H9 (cell line): ENCODE results near the gene ARL16. TPM values are rescaled to one million over a fixed set of nuclear protein-coding genes. Genes with fewer than 3 reads are reported as not detected.

Source experiments
- DNase-seq: peaks from one replicate; pipeline ENCODE4 v3.0.0-alpha.2; 2017
- H2AFZ ChIP-seq: one replicate; pipeline ENCODE4 v1.6.1; 2013; ENCODE audit warnings: mild to moderate bottlenecking, low read length, control low read depth, moderate library complexity
- H2AK5ac ChIP-seq: 2 replicates; pipeline ENCODE4 v1.6.1; 2013; ENCODE audit warnings: low read length, control low read depth, mixed read lengths; ENCODE audit not compliant: insufficient read length
- H2BK120ac ChIP-seq: one replicate; pipeline ENCODE4 v1.6.1; 2013; ENCODE audit warnings: low read depth, mild to moderate bottlenecking, low read length, control low read depth, inconsistent platforms; ENCODE audit not compliant: poor library complexity, severe bottlenecking
- H2BK12ac ChIP-seq: 2 replicates; pipeline ENCODE4 v1.6.1; 2013; ENCODE audit warnings: low read length, control low read depth, mixed read lengths, low read depth; ENCODE audit not compliant: insufficient read length
- H2BK15ac ChIP-seq: 2 replicates; pipeline ENCODE4 v1.6.1; 2013; ENCODE audit warnings: low read depth, low read length, control low read depth
- H2BK20ac ChIP-seq: one replicate; pipeline ENCODE4 v1.6.1; 2013; ENCODE audit warnings: low read depth, mild to moderate bottlenecking, low read length, control low read depth, inconsistent platforms; ENCODE audit not compliant: poor library complexity, severe bottlenecking
- H2BK5ac ChIP-seq: 2 replicates; pipeline ENCODE4 v1.6.1; 2013; ENCODE audit warnings: low read length, control low read depth, mixed read lengths; ENCODE audit not compliant: insufficient read length
- H3K14ac ChIP-seq: 2 replicates; pipeline ENCODE4 v1.6.1; 2013; ENCODE audit warnings: low read length, control low read depth; ENCODE audit not compliant: insufficient read depth
- H3K18ac ChIP-seq: 2 replicates; pipeline ENCODE4 v1.6.1; 2013; ENCODE audit warnings: low read depth, mild to moderate bottlenecking, mixed read lengths, low read length, control low read depth; ENCODE audit not compliant: insufficient read length
- H3K23ac ChIP-seq: 2 replicates; pipeline ENCODE4 v1.6.1; 2013; ENCODE audit warnings: low read length, control low read depth, mixed read lengths, low read depth; ENCODE audit not compliant: insufficient read length
- H3K23me2 ChIP-seq: 2 replicates; pipeline ENCODE4 v1.6.1; 2013; ENCODE audit warnings: low read depth, mild to moderate bottlenecking, mixed read lengths, low read length, control low read depth; ENCODE audit not compliant: insufficient read length, poor library complexity, severe bottlenecking
- H3K27ac ChIP-seq: 2 replicates; pipeline ENCODE4 v1.5.1; 2013; ENCODE audit warnings: low read length, control low read depth, mixed read lengths, low read depth; ENCODE audit not compliant: insufficient read length
- H3K27me3 ChIP-seq: 2 replicates; pipeline ENCODE4 v1.6.1; 2013; ENCODE audit warnings: low read length, control low read depth, inconsistent platforms; ENCODE audit not compliant: insufficient read depth
- H3K4ac ChIP-seq: 2 replicates; pipeline ENCODE4 v1.6.1; 2013; ENCODE audit warnings: low read depth, mild to moderate bottlenecking, control low read depth, inconsistent platforms, low read length, moderate library complexity
- H3K4me1 ChIP-seq: 2 replicates; pipeline ENCODE4 v1.6.1; 2013; ENCODE audit warnings: low read length, control low read depth, inconsistent platforms; ENCODE audit not compliant: insufficient read depth
- H3K4me2 ChIP-seq: 2 replicates; pipeline ENCODE4 v1.6.1; 2013; ENCODE audit warnings: low read length, control low read depth, mixed read lengths; ENCODE audit not compliant: insufficient read length, insufficient read depth
- H3K56ac ChIP-seq: 2 replicates; pipeline ENCODE4 v1.6.1; 2013; ENCODE audit warnings: low read depth, mild to moderate bottlenecking, mixed read lengths, low read length, control low read depth; ENCODE audit not compliant: insufficient read length
- H3K79me1 ChIP-seq: 2 replicates; pipeline ENCODE4 v1.6.1; 2013; ENCODE audit warnings: low read depth, mild to moderate bottlenecking, moderate library complexity, low read length, control low read depth, inconsistent platforms; ENCODE audit not compliant: insufficient read depth, poor library complexity, severe bottlenecking
- H3K79me2 ChIP-seq: 2 replicates; pipeline ENCODE4 v1.6.1; 2013; ENCODE audit warnings: low read length, control low read depth, inconsistent platforms; ENCODE audit not compliant: insufficient read depth
- H3K9ac ChIP-seq: 2 replicates; pipeline ENCODE4 v1.6.1; 2013; ENCODE audit warnings: low read length, control low read depth, mixed read lengths; ENCODE audit not compliant: insufficient read length; ENCODE audit errors: extremely low read depth
- H3K9me3 ChIP-seq: one replicate; pipeline ENCODE4 v1.6.1; 2013; ENCODE audit warnings: low read depth, low read length, inconsistent platforms; ENCODE audit not compliant: control insufficient read depth
- H3T11ph ChIP-seq: one replicate; pipeline ENCODE4 v1.6.1; 2013; ENCODE audit warnings: mild to moderate bottlenecking, low read length, control low read depth, inconsistent platforms
- H4K20me1 ChIP-seq: one replicate; pipeline ENCODE4 v1.6.1; 2013; ENCODE audit not compliant: control insufficient read depth, insufficient read length, insufficient read depth
- H4K5ac ChIP-seq: 2 replicates; pipeline ENCODE4 v1.6.1; 2013; ENCODE audit warnings: low read depth, mild to moderate bottlenecking, mixed read lengths, low read length, control low read depth; ENCODE audit not compliant: insufficient read length
- H4K8ac ChIP-seq: replicated peaks from 2 replicates; pipeline ENCODE4 v1.6.1; 2013; ENCODE audit warnings: low read length, control low read depth, mixed read lengths, low read depth; ENCODE audit not compliant: insufficient read length
- H4K91ac ChIP-seq: 2 replicates; pipeline ENCODE4 v1.6.1; 2013; ENCODE audit warnings: low read depth, mild to moderate bottlenecking, moderate library complexity, mixed read lengths, low read length, control low read depth; ENCODE audit not compliant: insufficient read length
- H3K27ac Mint-ChIP-seq, 3 experiments: 2 replicates in 2 of 3; 3 replicates in 1 of 3; pipeline ENCODE4 v1.8.0; 2020 to 2021; ENCODE audit warnings: mixed read lengths in 3 of 3, mild to moderate bottlenecking in 1 of 3, moderate library complexity in 1 of 3
- H3K27me3 Mint-ChIP-seq: 2 replicates; pipeline ENCODE4 v1.8.0; 2021; ENCODE audit warnings: low read depth, mild to moderate bottlenecking, moderate library complexity, mixed read lengths
- H3K36me3 Mint-ChIP-seq, 3 experiments: 2 replicates in 2 of 3; 3 replicates in 1 of 3; pipeline ENCODE4 v1.8.0; 2020 to 2021; ENCODE audit warnings: low read depth in 3 of 3, mixed read lengths in 3 of 3; ENCODE audit not compliant: insufficient read depth in 1 of 3
- H3K4me1 Mint-ChIP-seq, 2 experiments: 2 replicates each; pipeline ENCODE4 v1.8.0; 2020; ENCODE audit warnings: mixed read lengths in 2 of 2
- H3K4me3 Mint-ChIP-seq, 2 experiments: 2 replicates in 1 of 2; 3 replicates in 1 of 2; pipeline ENCODE4 v1.8.0; 2020 to 2021; ENCODE audit warnings: mild to moderate bottlenecking in 2 of 2, mixed read lengths in 2 of 2, moderate library complexity in 1 of 2
- H3K9me3 Mint-ChIP-seq, 2 experiments: 2 replicates in 1 of 2; 3 replicates in 1 of 2; pipeline ENCODE4 v1.8.0; 2020; ENCODE audit warnings: mild to moderate bottlenecking in 2 of 2, mixed read lengths in 2 of 2, moderate library complexity in 1 of 2
- CTCF ChIP-seq: fragments of 200-600 bp; sonication (generic); conservative IDR thresholded peaks from 3 replicates; pipeline ENCODE4 v1.8.0; 2021; ENCODE audit warnings: antibody characterized with exemption, mild to moderate bottlenecking
- WGBS: extraction: QIAGEN DNeasy Blood & Tissue Kit; methylation state at CpG from one replicate; pipeline ENCODE4 v1.1.7; 2013; ENCODE audit warnings: missing lambda C conversion rate, low lambda C conversion rate, mixed read lengths; ENCODE audit not compliant: insufficient read length; ENCODE audit errors: extremely low coverage; 5-methylcytosine and 5-hydroxymethylcytosine counted together
- total RNA-seq: library from RNA; stranded (reverse); gene quantifications from 2 replicates; pipeline ENCODE4 v1.2.1, GENCODE V29; 2021

ARL16 gene
- total RNA-seq, 1 experiment from 2014 or later, result 58.6 TPM

DNA sequence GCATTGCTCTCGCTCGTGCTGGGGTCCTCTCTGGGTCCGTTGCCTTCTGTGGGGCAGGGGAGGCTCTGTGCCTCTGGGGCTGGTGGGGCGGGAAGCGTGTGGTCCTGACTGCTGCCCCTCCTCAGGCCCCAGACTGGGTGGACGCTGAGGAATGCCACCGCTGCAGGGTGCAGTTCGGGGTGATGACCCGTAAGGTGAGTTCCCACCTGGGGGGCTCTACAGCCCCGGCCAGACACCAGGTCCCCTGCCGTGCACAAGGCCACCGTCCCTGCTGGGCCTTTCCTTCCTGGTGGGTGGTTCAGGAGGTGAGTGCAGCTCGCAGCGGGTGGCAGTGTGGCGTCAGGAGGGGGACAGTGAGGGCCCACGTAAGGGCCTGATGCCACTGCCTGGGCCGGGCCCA lies 7.0 kb upstream of the ARL16 start:
- no peak overlapping the region for H3K9ac ChIP-seq
- no peak overlapping the region for H2BK20ac ChIP-seq
- no peak for DNase-seq
- H4K20me1 ChIP-seq, result no peaks in the 10 kb centered on the region
- no peak overlapping the region for H4K5ac ChIP-seq
- no peak overlapping the region for H2BK120ac ChIP-seq
- H3T11ph ChIP-seq, result no peak overlapping the region
- no peak overlapping the region for H3K56ac ChIP-seq
- H2BK12ac ChIP-seq, result no peak overlapping the region
- no peak overlapping the region for H3K27ac Mint-ChIP-seq
- H3K9me3 Mint-ChIP-seq, result no peaks in the 10 kb centered on the region
- H3K4me1 Mint-ChIP-seq, result no peaks in the 10 kb centered on the region
- H4K91ac ChIP-seq, result no peak overlapping the region
- H4K8ac ChIP-seq, result no peak overlapping the region
- H3K4me2 ChIP-seq, result no peak overlapping the region
- H2AFZ ChIP-seq, result no peak overlapping the region
- H3K4me1 ChIP-seq, result no peaks in the 10 kb centered on the region
- no peak overlapping the region for H3K14ac ChIP-seq
- WGBS, result no CpG with 5 or more reads among the region's 17 CpGs
- H2BK5ac ChIP-seq, result no peak overlapping the region
- no peak overlapping the region for H2BK15ac ChIP-seq
- H3K4ac ChIP-seq, result no peak overlapping the region
- no peak overlapping the region for H3K23ac ChIP-seq
- H3K18ac ChIP-seq, result no peak overlapping the region
- no peaks in the 10 kb centered on the region for H3K27me3 ChIP-seq
- no peak overlapping the region for H2AK5ac ChIP-seq
- H3K23me2 ChIP-seq, result no peaks in the 10 kb centered on the region
- H3K79me1 ChIP-seq, result no peaks in the 10 kb centered on the region
- H3K4me3 Mint-ChIP-seq, result no peak overlapping the region
- H3K9me3 ChIP-seq, result no peaks in the 10 kb centered on the region
- no peaks in the 10 kb centered on the region for H3K27me3 Mint-ChIP-seq
- no peak overlapping the region for H3K27ac ChIP-seq
- H3K79me2 ChIP-seq, result peaks cover 2% of the 10 kb centered on the region; the same call in 1 of the 2 replicates
- peaks cover 37 to 74% (median 65%) of the 10 kb centered on the region in 3 experiments for H3K36me3 Mint-ChIP-seq
- TF ChIP-seq CTCF, result no peak
